H9 (cell line): ENCODE data around the gene CAMK2B. TPM values are rescaled to one million over a fixed set of nuclear protein-coding genes. Genes with fewer than 3 reads are reported as not detected.

Experiments used
- DNase-seq: peaks from one replicate; pipeline ENCODE4 v3.0.0-alpha.2; 2017
- H2AFZ ChIP-seq: one replicate; pipeline ENCODE4 v1.6.1; 2013; ENCODE audit warnings: mild to moderate bottlenecking, low read length, control low read depth, moderate library complexity
- H2AK5ac ChIP-seq: 2 replicates; pipeline ENCODE4 v1.6.1; 2013; ENCODE audit warnings: low read length, control low read depth, mixed read lengths; ENCODE audit not compliant: insufficient read length
- H2BK120ac ChIP-seq: one replicate; pipeline ENCODE4 v1.6.1; 2013; ENCODE audit warnings: low read depth, mild to moderate bottlenecking, low read length, control low read depth, inconsistent platforms; ENCODE audit not compliant: poor library complexity, severe bottlenecking
- H2BK12ac ChIP-seq: 2 replicates; pipeline ENCODE4 v1.6.1; 2013; ENCODE audit warnings: low read length, control low read depth, mixed read lengths, low read depth; ENCODE audit not compliant: insufficient read length
- H2BK15ac ChIP-seq: 2 replicates; pipeline ENCODE4 v1.6.1; 2013; ENCODE audit warnings: low read depth, low read length, control low read depth
- H2BK20ac ChIP-seq: one replicate; pipeline ENCODE4 v1.6.1; 2013; ENCODE audit warnings: low read depth, mild to moderate bottlenecking, low read length, control low read depth, inconsistent platforms; ENCODE audit not compliant: poor library complexity, severe bottlenecking
- H2BK5ac ChIP-seq: 2 replicates; pipeline ENCODE4 v1.6.1; 2013; ENCODE audit warnings: low read length, control low read depth, mixed read lengths; ENCODE audit not compliant: insufficient read length
- H3K14ac ChIP-seq: 2 replicates; pipeline ENCODE4 v1.6.1; 2013; ENCODE audit warnings: low read length, control low read depth; ENCODE audit not compliant: insufficient read depth
- H3K18ac ChIP-seq: 2 replicates; pipeline ENCODE4 v1.6.1; 2013; ENCODE audit warnings: low read depth, mild to moderate bottlenecking, mixed read lengths, low read length, control low read depth; ENCODE audit not compliant: insufficient read length
- H3K23ac ChIP-seq: 2 replicates; pipeline ENCODE4 v1.6.1; 2013; ENCODE audit warnings: low read length, control low read depth, mixed read lengths, low read depth; ENCODE audit not compliant: insufficient read length
- H3K23me2 ChIP-seq: 2 replicates; pipeline ENCODE4 v1.6.1; 2013; ENCODE audit warnings: low read depth, mild to moderate bottlenecking, mixed read lengths, low read length, control low read depth; ENCODE audit not compliant: insufficient read length, poor library complexity, severe bottlenecking
- H3K27ac ChIP-seq: 2 replicates; pipeline ENCODE4 v1.5.1; 2013; ENCODE audit warnings: low read length, control low read depth, mixed read lengths, low read depth; ENCODE audit not compliant: insufficient read length
- H3K27me3 ChIP-seq: 2 replicates; pipeline ENCODE4 v1.6.1; 2013; ENCODE audit warnings: low read length, control low read depth, inconsistent platforms; ENCODE audit not compliant: insufficient read depth
- H3K4ac ChIP-seq: 2 replicates; pipeline ENCODE4 v1.6.1; 2013; ENCODE audit warnings: low read depth, mild to moderate bottlenecking, control low read depth, inconsistent platforms, low read length, moderate library complexity
- H3K4me1 ChIP-seq: 2 replicates; pipeline ENCODE4 v1.6.1; 2013; ENCODE audit warnings: low read length, control low read depth, inconsistent platforms; ENCODE audit not compliant: insufficient read depth
- H3K4me2 ChIP-seq: 2 replicates; pipeline ENCODE4 v1.6.1; 2013; ENCODE audit warnings: low read length, control low read depth, mixed read lengths; ENCODE audit not compliant: insufficient read length, insufficient read depth
- H3K56ac ChIP-seq: 2 replicates; pipeline ENCODE4 v1.6.1; 2013; ENCODE audit warnings: low read depth, mild to moderate bottlenecking, mixed read lengths, low read length, control low read depth; ENCODE audit not compliant: insufficient read length
- H3K79me1 ChIP-seq: 2 replicates; pipeline ENCODE4 v1.6.1; 2013; ENCODE audit warnings: low read depth, mild to moderate bottlenecking, moderate library complexity, low read length, control low read depth, inconsistent platforms; ENCODE audit not compliant: insufficient read depth, poor library complexity, severe bottlenecking
- H3K79me2 ChIP-seq: 2 replicates; pipeline ENCODE4 v1.6.1; 2013; ENCODE audit warnings: low read length, control low read depth, inconsistent platforms; ENCODE audit not compliant: insufficient read depth
- H3K9ac ChIP-seq: 2 replicates; pipeline ENCODE4 v1.6.1; 2013; ENCODE audit warnings: low read length, control low read depth, mixed read lengths; ENCODE audit not compliant: insufficient read length; ENCODE audit errors: extremely low read depth
- H3K9me3 ChIP-seq: one replicate; pipeline ENCODE4 v1.6.1; 2013; ENCODE audit warnings: low read depth, low read length, inconsistent platforms; ENCODE audit not compliant: control insufficient read depth
- H3T11ph ChIP-seq: one replicate; pipeline ENCODE4 v1.6.1; 2013; ENCODE audit warnings: mild to moderate bottlenecking, low read length, control low read depth, inconsistent platforms
- H4K20me1 ChIP-seq: one replicate; pipeline ENCODE4 v1.6.1; 2013; ENCODE audit not compliant: control insufficient read depth, insufficient read length, insufficient read depth
- H4K5ac ChIP-seq: 2 replicates; pipeline ENCODE4 v1.6.1; 2013; ENCODE audit warnings: low read depth, mild to moderate bottlenecking, mixed read lengths, low read length, control low read depth; ENCODE audit not compliant: insufficient read length
- H4K8ac ChIP-seq: replicated peaks from 2 replicates; pipeline ENCODE4 v1.6.1; 2013; ENCODE audit warnings: low read length, control low read depth, mixed read lengths, low read depth; ENCODE audit not compliant: insufficient read length
- H4K91ac ChIP-seq: 2 replicates; pipeline ENCODE4 v1.6.1; 2013; ENCODE audit warnings: low read depth, mild to moderate bottlenecking, moderate library complexity, mixed read lengths, low read length, control low read depth; ENCODE audit not compliant: insufficient read length
- H3K27ac Mint-ChIP-seq, 3 experiments: 2 replicates in 2 of 3; 3 replicates in 1 of 3; pipeline ENCODE4 v1.8.0; 2020 to 2021; ENCODE audit warnings: mixed read lengths in 3 of 3, mild to moderate bottlenecking in 1 of 3, moderate library complexity in 1 of 3
- H3K27me3 Mint-ChIP-seq: 2 replicates; pipeline ENCODE4 v1.8.0; 2021; ENCODE audit warnings: low read depth, mild to moderate bottlenecking, moderate library complexity, mixed read lengths
- H3K36me3 Mint-ChIP-seq, 3 experiments: 2 replicates in 2 of 3; 3 replicates in 1 of 3; pipeline ENCODE4 v1.8.0; 2020 to 2021; ENCODE audit warnings: low read depth in 3 of 3, mixed read lengths in 3 of 3; ENCODE audit not compliant: insufficient read depth in 1 of 3
- H3K4me1 Mint-ChIP-seq, 2 experiments: 2 replicates each; pipeline ENCODE4 v1.8.0; 2020; ENCODE audit warnings: mixed read lengths in 2 of 2
- H3K4me3 Mint-ChIP-seq, 2 experiments: 2 replicates in 1 of 2; 3 replicates in 1 of 2; pipeline ENCODE4 v1.8.0; 2020 to 2021; ENCODE audit warnings: mild to moderate bottlenecking in 2 of 2, mixed read lengths in 2 of 2, moderate library complexity in 1 of 2
- H3K9me3 Mint-ChIP-seq, 2 experiments: 2 replicates in 1 of 2; 3 replicates in 1 of 2; pipeline ENCODE4 v1.8.0; 2020; ENCODE audit warnings: mild to moderate bottlenecking in 2 of 2, mixed read lengths in 2 of 2, moderate library complexity in 1 of 2
- WGBS: extraction: QIAGEN DNeasy Blood & Tissue Kit; methylation state at CpG from one replicate; pipeline ENCODE4 v1.1.7; 2013; ENCODE audit warnings: missing lambda C conversion rate, low lambda C conversion rate, mixed read lengths; ENCODE audit not compliant: insufficient read length; ENCODE audit errors: extremely low coverage; 5-methylcytosine and 5-hydroxymethylcytosine counted together
- total RNA-seq: library from RNA; stranded (reverse); gene quantifications from 2 replicates; pipeline ENCODE4 v1.2.1, GENCODE V29; 2021
- TF ChIP-seq, protein P1 (sequence below): fragments of 200-600 bp; sonication (generic); conservative IDR thresholded peaks from 3 replicates; pipeline ENCODE4 v1.8.0; 2021; ENCODE audit warnings: antibody characterized with exemption, mild to moderate bottlenecking

The CAMK2B gene
- total RNA-seq, 1 experiment from 2014 or later = 0.17 TPM

DNA sequence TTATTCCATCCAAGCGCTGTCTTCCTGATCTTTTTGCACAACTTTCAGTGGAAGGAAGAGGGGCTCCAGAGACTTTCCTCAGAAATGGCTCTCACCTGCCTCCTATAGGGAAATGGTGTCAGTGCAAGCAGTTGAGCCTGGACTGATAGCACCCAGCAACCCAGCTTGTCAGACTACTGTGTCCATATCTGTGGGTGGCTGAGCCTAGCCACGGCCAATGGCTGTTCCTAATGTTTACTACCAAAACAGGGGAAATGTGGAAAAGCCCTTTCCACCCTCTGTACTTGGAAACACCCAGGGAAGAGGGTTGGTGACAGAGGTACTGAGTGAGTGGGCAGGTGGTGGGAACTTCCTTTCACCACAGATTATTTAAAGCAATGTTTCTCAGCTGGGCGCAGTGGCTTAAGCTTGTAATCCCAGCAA is 128.9 kb downstream of the CAMK2B start:
- TF ChIP-seq, protein P1, sequence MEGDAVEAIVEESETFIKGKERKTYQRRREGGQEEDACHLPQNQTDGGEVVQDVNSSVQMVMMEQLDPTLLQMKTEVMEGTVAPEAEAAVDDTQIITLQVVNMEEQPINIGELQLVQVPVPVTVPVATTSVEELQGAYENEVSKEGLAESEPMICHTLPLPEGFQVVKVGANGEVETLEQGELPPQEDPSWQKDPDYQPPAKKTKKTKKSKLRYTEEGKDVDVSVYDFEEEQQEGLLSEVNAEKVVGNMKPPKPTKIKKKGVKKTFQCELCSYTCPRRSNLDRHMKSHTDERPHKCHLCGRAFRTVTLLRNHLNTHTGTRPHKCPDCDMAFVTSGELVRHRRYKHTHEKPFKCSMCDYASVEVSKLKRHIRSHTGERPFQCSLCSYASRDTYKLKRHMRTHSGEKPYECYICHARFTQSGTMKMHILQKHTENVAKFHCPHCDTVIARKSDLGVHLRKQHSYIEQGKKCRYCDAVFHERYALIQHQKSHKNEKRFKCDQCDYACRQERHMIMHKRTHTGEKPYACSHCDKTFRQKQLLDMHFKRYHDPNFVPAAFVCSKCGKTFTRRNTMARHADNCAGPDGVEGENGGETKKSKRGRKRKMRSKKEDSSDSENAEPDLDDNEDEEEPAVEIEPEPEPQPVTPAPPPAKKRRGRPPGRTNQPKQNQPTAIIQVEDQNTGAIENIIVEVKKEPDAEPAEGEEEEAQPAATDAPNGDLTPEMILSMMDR = peak; percentile 75
- H2AFZ ChIP-seq = no peak overlapping the region
- no peak overlapping the region for H2BK15ac ChIP-seq
- H4K91ac ChIP-seq = no peak overlapping the region
- no peak overlapping the region for H3K4me3 Mint-ChIP-seq
- no peak overlapping the region for H3K14ac ChIP-seq
- H3K79me1 ChIP-seq = no peaks in the 10 kb centered on the region
- no peak overlapping the region for H3T11ph ChIP-seq
- no peak overlapping the region for H3K4me2 ChIP-seq
- no peaks in the 10 kb centered on the region for H3K36me3 Mint-ChIP-seq
- no peak overlapping the region for H3K9ac ChIP-seq
- H2BK20ac ChIP-seq = no peak overlapping the region
- H3K9me3 Mint-ChIP-seq = peaks cover 0 to 2% of the 10 kb centered on the region in 2 experiments; a peak in 1 of 5 replicates
- no peak overlapping the region for H2BK5ac ChIP-seq
- no peak overlapping the region for H2AK5ac ChIP-seq
- no peak overlapping the region for H3K27ac ChIP-seq
- H4K5ac ChIP-seq = no peak overlapping the region
- no peak overlapping the region for H3K27ac Mint-ChIP-seq
- H3K23ac ChIP-seq = no peak overlapping the region
- no peaks in the 10 kb centered on the region; the same call in 1 of the 2 replicates for H3K79me2 ChIP-seq
- H3K4ac ChIP-seq = no peak overlapping the region
- H3K4me1 Mint-ChIP-seq = peaks cover 1 to 2% of the 10 kb centered on the region in 2 experiments; a peak in 3 of 4 replicates
- peaks cover 26% of the 10 kb centered on the region for H3K27me3 Mint-ChIP-seq
- no peaks in the 10 kb centered on the region for H3K27me3 ChIP-seq
- H3K4me1 ChIP-seq = no peaks in the 10 kb centered on the region
- no peaks in the 10 kb centered on the region for H3K9me3 ChIP-seq
- no peak overlapping the region for H2BK120ac ChIP-seq
- no peak overlapping the region for H3K18ac ChIP-seq
- peak; percentile 63 for DNase-seq
- H2BK12ac ChIP-seq = no peak overlapping the region
- H3K23me2 ChIP-seq = no peaks in the 10 kb centered on the region
- WGBS = no CpG with 5 or more reads among the region's 3 CpGs
- no peaks in the 10 kb centered on the region for H4K20me1 ChIP-seq
- no peak overlapping the region for H4K8ac ChIP-seq
- no peak overlapping the region for H3K56ac ChIP-seq
